Measurements from ENCODE around the gene NPC1L1. TPM values are rescaled to one million over a fixed set of nuclear protein-coding genes. Genes with fewer than 3 reads are reported as not detected.
A peak's percentile ranks its signal among the peaks of the same experiment; 100 is the strongest.

The NPC1L1 gene
- total RNA-seq, 3 donors from 2014 or later (not counting 1 experiment from before 2014, with no cell fraction given), result 0.10 to 0.16 TPM; not detected in 1

DNA sequence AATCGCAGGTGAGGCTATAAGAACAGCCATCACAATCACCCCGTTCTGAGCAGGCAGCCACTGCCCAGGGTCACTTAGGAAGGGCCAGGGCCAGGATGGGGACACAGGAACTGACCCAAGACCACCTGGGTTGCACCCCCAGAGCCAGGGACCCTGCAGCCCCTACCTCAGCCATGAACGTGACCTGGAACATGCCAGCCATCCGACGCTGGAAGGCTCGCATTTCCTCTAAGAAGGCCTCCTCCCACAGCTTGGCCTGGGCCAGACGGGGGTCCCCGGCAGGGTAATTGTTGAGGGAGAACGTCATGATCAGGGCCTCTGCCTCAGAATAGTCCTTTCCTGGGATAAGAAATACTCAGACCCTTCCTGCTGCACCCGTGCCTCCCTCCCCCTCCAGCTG, 5.0 kb downstream of the NPC1L1 start:
- Histone ChIP-seq H3K9me3 (ENCODE audit: control insufficient read depth, insufficient read depth, low read length) (no peaks in the 10 kb centered on the region), H3K4me3 (ENCODE audit: low read length) (no peak overlapping the region), H3K36me3 (ENCODE audit: control insufficient read depth, insufficient read depth, low read length) (no peaks in the 10 kb centered on the region), H3K27ac (ENCODE audit: low read length) (no peak overlapping the region), H3K4me1 (ENCODE audit: control insufficient read depth, insufficient read depth, low read length) (no peaks in the 10 kb centered on the region), H3K27me3 (ENCODE audit: control insufficient read depth, insufficient read depth, low read length) (no peaks in the 10 kb centered on the region)
- no peaks in the 10 kb centered on the region for H3K9me3 Mint-ChIP-seq
- TF ChIP-seq, protein P1, sequence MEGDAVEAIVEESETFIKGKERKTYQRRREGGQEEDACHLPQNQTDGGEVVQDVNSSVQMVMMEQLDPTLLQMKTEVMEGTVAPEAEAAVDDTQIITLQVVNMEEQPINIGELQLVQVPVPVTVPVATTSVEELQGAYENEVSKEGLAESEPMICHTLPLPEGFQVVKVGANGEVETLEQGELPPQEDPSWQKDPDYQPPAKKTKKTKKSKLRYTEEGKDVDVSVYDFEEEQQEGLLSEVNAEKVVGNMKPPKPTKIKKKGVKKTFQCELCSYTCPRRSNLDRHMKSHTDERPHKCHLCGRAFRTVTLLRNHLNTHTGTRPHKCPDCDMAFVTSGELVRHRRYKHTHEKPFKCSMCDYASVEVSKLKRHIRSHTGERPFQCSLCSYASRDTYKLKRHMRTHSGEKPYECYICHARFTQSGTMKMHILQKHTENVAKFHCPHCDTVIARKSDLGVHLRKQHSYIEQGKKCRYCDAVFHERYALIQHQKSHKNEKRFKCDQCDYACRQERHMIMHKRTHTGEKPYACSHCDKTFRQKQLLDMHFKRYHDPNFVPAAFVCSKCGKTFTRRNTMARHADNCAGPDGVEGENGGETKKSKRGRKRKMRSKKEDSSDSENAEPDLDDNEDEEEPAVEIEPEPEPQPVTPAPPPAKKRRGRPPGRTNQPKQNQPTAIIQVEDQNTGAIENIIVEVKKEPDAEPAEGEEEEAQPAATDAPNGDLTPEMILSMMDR (IDR thresholded peaks at IDR 0.05), result no peak
- intact Hi-C loops (cut with micrococcal nuclease), result no loop called here
- ATAC-seq (no peak), DNase-seq (no peak)
- 92% methylated on average over 10 of the region's 10 CpGs for WGBS (ENCODE audit: insufficient coverage)
- no peak overlapping the region for H3K4me3 Mint-ChIP-seq
- no peaks in the 10 kb centered on the region for H3K27me3 Mint-ChIP-seq (ENCODE audit: low read depth in 2 of 2)
- H3K27ac Mint-ChIP-seq, result no peak overlapping the region
- no peaks in the 10 kb centered on the region for H3K4me1 Mint-ChIP-seq
- no peaks in the 10 kb centered on the region for H3K36me3 Mint-ChIP-seq

DNA sequence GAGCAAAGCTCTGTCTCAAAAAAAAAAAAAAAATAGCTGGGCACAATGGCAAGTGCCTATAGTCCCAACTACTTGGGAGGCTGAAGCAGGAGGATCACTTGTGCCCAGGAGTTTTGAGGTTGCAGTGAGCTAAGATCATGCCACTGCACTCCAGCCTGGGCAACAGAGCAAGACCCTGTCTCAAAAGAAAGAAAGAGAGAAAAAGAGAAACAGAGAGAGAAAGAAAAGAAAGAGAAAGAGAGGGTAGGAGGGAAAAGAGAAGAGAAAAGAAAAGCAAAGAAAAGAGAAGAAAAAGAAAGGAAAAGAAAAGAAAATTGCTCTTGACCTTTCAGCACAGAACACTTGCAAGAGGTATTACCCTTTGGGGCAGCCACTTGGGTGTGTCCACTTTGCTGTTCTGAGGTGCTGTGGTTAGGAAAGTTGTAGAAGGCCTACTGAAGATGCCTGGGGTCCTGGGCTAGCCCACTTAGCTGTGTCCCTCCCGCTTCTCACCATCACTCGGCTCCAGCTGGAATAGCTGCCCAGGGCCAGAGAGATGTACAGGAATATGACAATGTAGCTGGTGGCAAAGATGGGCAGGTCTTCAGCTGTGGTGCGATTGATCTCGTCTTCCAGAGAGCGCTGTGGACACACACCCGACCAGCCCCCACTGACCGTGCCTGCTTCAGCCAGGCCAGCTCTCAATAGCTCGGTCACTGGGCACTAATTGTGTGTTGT, 5.6 kb downstream of the NPC1L1 start:
- Histone ChIP-seq H3K4me1 (ENCODE audit: control insufficient read depth, insufficient read depth, low read length) (no peaks in the 10 kb centered on the region), H3K27me3 (ENCODE audit: control insufficient read depth, insufficient read depth, low read length) (no peaks in the 10 kb centered on the region), H3K27ac (ENCODE audit: low read length) (no peak overlapping the region), H3K36me3 (ENCODE audit: control insufficient read depth, insufficient read depth, low read length) (no peaks in the 10 kb centered on the region), H3K9me3 (ENCODE audit: control insufficient read depth, insufficient read depth, low read length) (no peaks in the 10 kb centered on the region), H3K4me3 (ENCODE audit: low read length) (no peak overlapping the region)
- 92% methylated on average over 8 of the region's 8 CpGs for WGBS (ENCODE audit: insufficient coverage)
- DNase-seq, result no peak
- H3K9me3 Mint-ChIP-seq, result no peaks in the 10 kb centered on the region
- no peak overlapping the region for H3K4me3 Mint-ChIP-seq
- intact Hi-C loops (cut with micrococcal nuclease), result no loop called here
- no peaks in the 10 kb centered on the region for H3K36me3 Mint-ChIP-seq
- no peaks in the 10 kb centered on the region for H3K4me1 Mint-ChIP-seq
- TF ChIP-seq, protein P1 (IDR thresholded peaks at IDR 0.05), result no peak
- ATAC-seq, result no peak
- H3K27me3 Mint-ChIP-seq (ENCODE audit: low read depth in 2 of 2), result no peaks in the 10 kb centered on the region
- H3K27ac Mint-ChIP-seq, result no peak overlapping the region

DNA sequence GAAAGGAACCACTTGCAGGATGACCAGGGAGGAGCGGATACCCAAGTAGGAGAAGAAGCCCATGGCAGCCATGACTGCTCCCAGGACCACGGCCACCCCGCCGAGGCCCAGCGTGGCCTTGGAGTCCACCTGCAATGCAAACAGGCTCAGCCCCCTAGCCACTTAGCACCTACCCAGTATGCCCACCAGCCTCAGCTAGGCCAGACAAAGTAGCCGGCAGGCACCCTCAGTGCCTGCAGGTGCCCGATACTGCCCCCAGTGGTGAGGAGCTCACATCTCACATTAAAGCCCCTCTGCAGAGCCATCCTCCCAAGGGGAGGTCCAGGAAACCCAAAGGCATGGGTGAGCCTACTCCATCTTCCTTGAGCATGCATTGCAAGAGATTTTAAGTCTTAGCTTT, 6.6 kb downstream of the NPC1L1 start:
- no peaks in the 10 kb centered on the region for H3K36me3 ChIP-seq (ENCODE audit: control insufficient read depth, insufficient read depth, low read length)
- TF ChIP-seq, protein P1 (IDR thresholded peaks at IDR 0.05), result peak; percentile 62
- peak; percentile 33 to 66 for DNase-seq
- H3K27ac ChIP-seq (ENCODE audit: low read length), result no peak overlapping the region
- peak; percentile 68 to 91 (median 84) for ATAC-seq
- H3K36me3 Mint-ChIP-seq, result no peaks in the 10 kb centered on the region
- no peak overlapping the region for H3K27ac Mint-ChIP-seq
- no peaks in the 10 kb centered on the region for H3K27me3 ChIP-seq (ENCODE audit: control insufficient read depth, insufficient read depth, low read length)
- WGBS (ENCODE audit: insufficient coverage), result 75% methylated on average over 7 of the region's 7 CpGs
- H3K9me3 Mint-ChIP-seq, result no peaks in the 10 kb centered on the region
- intact Hi-C loops (cut with micrococcal nuclease), result no loop called here
- no peak overlapping the region for H3K4me3 ChIP-seq (ENCODE audit: low read length)
- H3K4me1 ChIP-seq (ENCODE audit: control insufficient read depth, insufficient read depth, low read length), result no peaks in the 10 kb centered on the region
- no peaks in the 10 kb centered on the region for H3K9me3 ChIP-seq (ENCODE audit: control insufficient read depth, insufficient read depth, low read length)
- H3K27me3 Mint-ChIP-seq (ENCODE audit: low read depth in 2 of 2), result no peaks in the 10 kb centered on the region
- no peak overlapping the region for H3K4me3 Mint-ChIP-seq
- H3K4me1 Mint-ChIP-seq, result no peaks in the 10 kb centered on the region

DNA sequence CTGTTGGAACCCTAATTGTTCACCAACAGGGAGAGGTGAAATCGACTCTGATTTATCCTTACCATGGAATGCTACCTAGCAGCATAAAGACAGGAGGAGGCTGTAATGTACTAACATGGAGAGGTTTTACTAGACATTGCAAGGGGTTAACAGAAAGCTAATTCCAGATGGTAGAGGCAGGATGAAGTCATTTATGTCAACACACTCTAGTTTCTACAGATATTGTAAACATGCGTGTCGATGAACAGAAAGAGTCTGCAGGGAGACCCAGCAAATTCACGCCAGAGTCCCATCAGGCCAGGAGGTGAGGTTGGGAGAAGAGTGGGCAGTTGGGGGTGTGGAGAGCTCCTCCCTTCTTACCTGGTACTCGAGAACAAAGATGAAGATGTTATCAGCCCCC, 7.0 kb downstream of the NPC1L1 start:
- TF ChIP-seq, protein P1 (IDR thresholded peaks at IDR 0.05), result no peak
- Mint-ChIP-seq H3K36me3 (no peaks in the 10 kb centered on the region), H3K27ac (no peak overlapping the region)

More for the DNA sequence above, 7.0 kb downstream of the NPC1L1 start:
- no peak overlapping the region for H3K4me3 Mint-ChIP-seq
- peaks cover 0 to under 1% of the 10 kb centered on the region in 2 donors for H3K9me3 Mint-ChIP-seq
- no peak for ATAC-seq
- Histone ChIP-seq H3K4me3 (ENCODE audit: low read length) (no peak overlapping the region), H3K4me1 (ENCODE audit: control insufficient read depth, insufficient read depth, low read length) (no peaks in the 10 kb centered on the region), H3K27ac (ENCODE audit: low read length) (no peak overlapping the region), H3K36me3 (ENCODE audit: control insufficient read depth, insufficient read depth, low read length) (no peaks in the 10 kb centered on the region), H3K9me3 (ENCODE audit: control insufficient read depth, insufficient read depth, low read length) (no peaks in the 10 kb centered on the region), H3K27me3 (ENCODE audit: control insufficient read depth, insufficient read depth, low read length) (no peaks in the 10 kb centered on the region)
- H3K27me3 Mint-ChIP-seq (ENCODE audit: low read depth in 2 of 2), result no peaks in the 10 kb centered on the region
- WGBS (ENCODE audit: insufficient coverage), result 96% methylated on average over 5 of the region's 5 CpGs
- intact Hi-C loops (cut with micrococcal nuclease), result no loop called here
- H3K4me1 Mint-ChIP-seq, result no peaks in the 10 kb centered on the region
- DNase-seq, result no peak

Data from natural killer cell (primary cell).